OCI-LY3 (cell line): Measurements from ENCODE around the gene CREB3L2.
A peak's percentile ranks its signal among the peaks of the same experiment; 100 is the strongest.

Experiments
- H2AFZ ChIP-seq: fragments of 200-600, 300-600 bp; shearing (Covaris generic); 2 replicates; pipeline ENCODE4 v1.6.0; 2014; ENCODE audit warnings: antibody characterized with exemption, low read depth, low read length
- H3K27ac ChIP-seq: fragments of 200-600, 300-600 bp; sonication (generic); 2 replicates; pipeline ENCODE4 v1.5.1; 2014; ENCODE audit warnings: mild to moderate bottlenecking, low read length, moderate library complexity, mixed read lengths
- H3K27me3 ChIP-seq: fragments of 200-600, 300-600 bp; sonication (generic); 2 replicates; pipeline ENCODE4 v1.6.1; 2014; ENCODE audit warnings: low read depth, low read length, mixed read lengths
- H3K36me3 ChIP-seq: fragments of 200-600, 300-600 bp; sonication (generic); replicated peaks from 2 replicates; pipeline ENCODE3; 2014; ENCODE audit warnings: low read depth, low read length, mixed read lengths
- H3K4me1 ChIP-seq: fragments of 300-600, 200-600 bp; sonication (generic); 2 replicates; pipeline ENCODE4 v1.6.1; 2014; ENCODE audit warnings: low read length, mixed read lengths
- H3K4me2 ChIP-seq: fragments of 200-600, 300-600 bp; sonication (generic); 2 replicates; pipeline ENCODE4 v1.6.1; 2014; ENCODE audit warnings: low read length, mixed read lengths
- H3K4me3 ChIP-seq: fragments of 300-600, 200-600 bp; sonication (generic); 2 replicates; pipeline ENCODE4 v1.5.1; 2014; ENCODE audit warnings: antibody characterized with exemption, mild to moderate bottlenecking, low read length, moderate library complexity
- H3K79me2 ChIP-seq: fragments of 300-600, 200-600 bp; shearing (Covaris generic); 2 replicates; pipeline ENCODE4 v1.6.1; 2014; ENCODE audit warnings: mild to moderate bottlenecking, low read length, mixed read lengths
- H3K9ac ChIP-seq: fragments of 300-600, 200-600 bp; shearing (Covaris generic); 2 replicates; pipeline ENCODE4 v1.6.0; 2014; ENCODE audit warnings: mild to moderate bottlenecking, low read length, moderate library complexity
- H3K9me3 ChIP-seq: fragments of 200-600, 300-600 bp; shearing (Covaris generic); 2 replicates; pipeline ENCODE4 v1.6.1; 2014; ENCODE audit warnings: low read length, mixed read lengths; ENCODE audit not compliant: insufficient read depth
- H4K20me1 ChIP-seq: fragments of 200-600, 300-600 bp; sonication (generic); 2 replicates; pipeline ENCODE4 v1.6.1; 2016; ENCODE audit warnings: low read length, mixed read lengths; ENCODE audit not compliant: insufficient read depth
- EZH2phosphoT487 ChIP-seq: fragments of 200-600 bp; shearing (Covaris generic); IDR thresholded peaks from 2 replicates; pipeline ENCODE4 v1.6.1; 2018; ENCODE audit warnings: antibody characterized with exemption, mixed run types, low read depth
- TF ChIP-seq, protein P1 (sequence below): fragments of 200-600, 300-600 bp; sonication (generic); IDR thresholded peaks from 2 replicates; pipeline ENCODE4 v1.5.1; 2014; ENCODE audit warnings: antibody characterized with exemption, low read length, low read depth

CREB3L2 gene

DNA sequence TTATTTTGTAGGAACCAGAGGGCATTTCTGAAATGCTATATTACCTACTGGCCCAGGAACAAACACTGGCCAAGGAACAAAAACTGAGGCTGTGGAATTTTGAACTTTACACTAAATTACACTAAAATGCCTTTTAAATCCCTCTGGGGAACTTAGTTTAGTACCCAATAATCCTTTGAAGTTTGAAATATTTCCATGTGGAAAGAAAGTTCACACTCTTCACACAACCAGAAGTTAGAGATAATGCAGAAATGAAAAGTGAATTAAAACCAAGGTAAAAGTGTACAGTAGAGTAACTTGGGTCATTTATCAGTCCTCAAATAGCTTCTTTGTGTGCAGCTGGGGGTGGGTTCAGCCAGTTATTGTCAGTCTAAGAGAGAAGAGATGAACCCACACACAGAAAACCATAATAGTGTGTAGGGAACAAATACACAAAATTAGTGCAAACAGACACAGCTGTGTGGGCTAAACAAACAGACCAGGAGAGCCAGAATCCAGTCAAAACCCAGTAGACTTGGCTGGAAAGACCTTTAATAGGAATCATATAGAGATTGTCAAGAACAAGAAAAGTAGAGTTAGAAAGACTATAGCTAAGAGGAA, 108.6 kb downstream of the CREB3L2 start:
- Histone ChIP-seq H3K9me3 (no peaks in the 10 kb centered on the region), H2AFZ (no peak overlapping the region), H4K20me1 (peaks cover 33% of the 10 kb centered on the region), H3K79me2 (peaks cover 15% of the 10 kb centered on the region; the same call in 1 of the 2 replicates), H3K9ac (no peak overlapping the region), H3K4me2 (no peak overlapping the region), H3K27me3 (no peaks in the 10 kb centered on the region), H3K27ac (no peak overlapping the region), H3K36me3 (peaks cover 83% of the 10 kb centered on the region), H3K4me1 (peaks cover 67% of the 10 kb centered on the region), H3K4me3 (no peak overlapping the region)
- TF ChIP-seq EZH2phosphoT487 = no peak
- TF ChIP-seq, protein P1, sequence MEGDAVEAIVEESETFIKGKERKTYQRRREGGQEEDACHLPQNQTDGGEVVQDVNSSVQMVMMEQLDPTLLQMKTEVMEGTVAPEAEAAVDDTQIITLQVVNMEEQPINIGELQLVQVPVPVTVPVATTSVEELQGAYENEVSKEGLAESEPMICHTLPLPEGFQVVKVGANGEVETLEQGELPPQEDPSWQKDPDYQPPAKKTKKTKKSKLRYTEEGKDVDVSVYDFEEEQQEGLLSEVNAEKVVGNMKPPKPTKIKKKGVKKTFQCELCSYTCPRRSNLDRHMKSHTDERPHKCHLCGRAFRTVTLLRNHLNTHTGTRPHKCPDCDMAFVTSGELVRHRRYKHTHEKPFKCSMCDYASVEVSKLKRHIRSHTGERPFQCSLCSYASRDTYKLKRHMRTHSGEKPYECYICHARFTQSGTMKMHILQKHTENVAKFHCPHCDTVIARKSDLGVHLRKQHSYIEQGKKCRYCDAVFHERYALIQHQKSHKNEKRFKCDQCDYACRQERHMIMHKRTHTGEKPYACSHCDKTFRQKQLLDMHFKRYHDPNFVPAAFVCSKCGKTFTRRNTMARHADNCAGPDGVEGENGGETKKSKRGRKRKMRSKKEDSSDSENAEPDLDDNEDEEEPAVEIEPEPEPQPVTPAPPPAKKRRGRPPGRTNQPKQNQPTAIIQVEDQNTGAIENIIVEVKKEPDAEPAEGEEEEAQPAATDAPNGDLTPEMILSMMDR = no peak

DNA sequence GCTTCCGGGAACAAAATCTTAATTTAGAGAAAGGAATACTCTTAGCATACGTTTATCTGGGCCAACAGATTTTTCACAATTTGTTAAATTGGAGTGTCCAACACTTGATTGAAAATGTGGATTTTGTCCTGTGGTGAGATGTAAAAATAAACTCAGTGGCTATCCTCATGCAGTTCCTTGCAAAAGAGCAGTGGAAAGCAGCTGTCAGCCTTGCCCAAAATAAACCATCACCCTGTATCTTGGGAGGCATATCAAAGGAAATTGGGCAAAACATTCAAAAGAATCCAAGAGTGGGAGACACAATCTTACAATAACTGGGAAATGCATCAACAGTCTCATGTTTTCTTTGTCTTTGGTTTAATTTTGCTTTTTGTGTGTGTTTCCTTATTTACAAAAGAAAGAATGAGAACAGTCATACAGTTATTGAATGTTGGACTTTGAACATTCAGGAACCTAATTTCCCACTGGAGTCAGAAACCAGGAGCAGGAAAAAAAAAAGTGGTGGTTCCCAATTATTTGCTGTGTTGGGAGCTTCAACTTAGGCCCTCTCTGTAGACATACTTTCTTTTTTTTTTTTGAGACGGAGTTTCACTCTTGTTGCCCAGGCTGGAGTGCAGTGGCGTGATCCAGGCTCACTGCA, 110.8 kb downstream of the CREB3L2 start:
- Histone ChIP-seq H3K79me2 (peaks cover 14% of the 10 kb centered on the region), H3K9ac (no peak overlapping the region), H4K20me1 (peaks cover 21% of the 10 kb centered on the region), H3K9me3 (no peaks in the 10 kb centered on the region), H3K27ac (no peak overlapping the region), H3K4me3 (no peak overlapping the region), H3K4me2 (peak overlapping the region; percentile 4; the same call in 1 of the 2 replicates), H3K4me1 (peaks cover 53% of the 10 kb centered on the region), H3K36me3 (peaks cover 78% of the 10 kb centered on the region), H3K27me3 (no peaks in the 10 kb centered on the region), H2AFZ (no peak overlapping the region)
- TF ChIP-seq EZH2phosphoT487 = no peak
- TF ChIP-seq, protein P1 = no peak

DNA sequence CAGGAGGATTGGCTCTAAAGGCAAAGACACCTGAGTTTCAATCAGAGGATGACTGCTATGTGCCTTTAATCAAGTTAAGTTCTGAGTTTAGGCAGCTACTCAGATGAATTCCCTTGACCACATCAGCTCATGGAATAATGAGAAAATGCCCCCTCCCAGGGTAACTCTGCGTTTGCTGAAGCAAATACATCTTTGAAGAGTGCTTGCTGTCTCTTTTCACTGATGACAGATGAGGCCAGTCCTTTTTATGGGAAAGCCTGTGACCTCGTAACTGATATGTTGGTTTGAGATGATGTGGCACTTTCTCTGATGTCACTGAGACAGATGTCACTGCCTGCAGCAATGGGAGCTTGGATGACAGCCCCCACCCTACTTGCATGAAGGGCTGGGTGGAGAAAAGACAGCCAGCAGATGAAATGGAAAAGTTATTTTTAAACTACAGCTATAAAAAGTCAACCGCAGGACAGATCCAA, 111.4 kb downstream of the CREB3L2 start:
- peaks cover 14% of the 10 kb centered on the region for H3K79me2 ChIP-seq
- no peak overlapping the region for H3K9ac ChIP-seq
- H3K27ac ChIP-seq = no peak overlapping the region
- H3K9me3 ChIP-seq = no peaks in the 10 kb centered on the region
- peaks cover 16% of the 10 kb centered on the region; the same call in 1 of the 2 replicates for H4K20me1 ChIP-seq
- H3K36me3 ChIP-seq = peaks cover 79% of the 10 kb centered on the region
- TF ChIP-seq EZH2phosphoT487 = no peak
- TF ChIP-seq, protein P1 = no peak
- no peak overlapping the region for H3K4me3 ChIP-seq
- no peak overlapping the region for H2AFZ ChIP-seq
- H3K4me2 ChIP-seq = peak overlapping the region; percentile 4; the same call in 1 of the 2 replicates
- H3K4me1 ChIP-seq = peaks cover 46% of the 10 kb centered on the region
- H3K27me3 ChIP-seq = no peaks in the 10 kb centered on the region

DNA sequence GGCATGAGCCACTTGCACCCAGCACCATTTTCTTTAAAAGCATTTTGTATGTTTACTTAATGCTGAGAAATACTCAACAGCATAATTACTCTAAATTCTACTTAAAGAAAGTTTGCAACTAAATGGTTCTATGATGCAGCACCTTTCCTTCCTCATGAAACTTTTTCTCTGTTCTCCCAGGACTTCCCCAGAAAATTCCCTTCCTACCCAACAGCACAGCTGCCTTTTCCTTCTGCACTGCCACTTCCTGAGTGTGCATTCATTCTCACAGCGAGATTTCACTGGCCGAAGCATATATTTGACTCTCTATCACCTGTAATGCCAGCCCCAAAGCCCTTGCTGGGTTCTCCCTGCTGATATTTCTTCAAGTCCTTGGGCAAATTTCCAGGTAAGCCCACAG, 113.6 kb downstream of the CREB3L2 start:
- Histone ChIP-seq H3K4me1 (peaks cover 37% of the 10 kb centered on the region), H3K27ac (peak overlapping the region; percentile 49), H3K9me3 (no peaks in the 10 kb centered on the region), H2AFZ (no peak overlapping the region), H3K4me2 (peak overlapping the region; percentile 58), H4K20me1 (no peaks in the 10 kb centered on the region; the same call in 1 of the 2 replicates), H3K79me2 (peaks cover 14% of the 10 kb centered on the region), H3K4me3 (0 out of 2 replicates have a peak overlapping the region, but pooled peaks have one; percentile 4), H3K36me3 (peaks cover 73% of the 10 kb centered on the region), H3K27me3 (no peaks in the 10 kb centered on the region), H3K9ac (no peak overlapping the region; the same call in 1 of the 2 replicates)
- no peak for TF ChIP-seq EZH2phosphoT487
- TF ChIP-seq, protein P1 = no peak
